ENCODE results near the gene VPS54. TPM values are rescaled to one million over a fixed set of nuclear protein-coding genes. Genes with fewer than 3 reads are reported as not detected.

The VPS54 gene
- total RNA-seq, 1 experiment from 2014 or later: 31.8 TPM

DNA sequence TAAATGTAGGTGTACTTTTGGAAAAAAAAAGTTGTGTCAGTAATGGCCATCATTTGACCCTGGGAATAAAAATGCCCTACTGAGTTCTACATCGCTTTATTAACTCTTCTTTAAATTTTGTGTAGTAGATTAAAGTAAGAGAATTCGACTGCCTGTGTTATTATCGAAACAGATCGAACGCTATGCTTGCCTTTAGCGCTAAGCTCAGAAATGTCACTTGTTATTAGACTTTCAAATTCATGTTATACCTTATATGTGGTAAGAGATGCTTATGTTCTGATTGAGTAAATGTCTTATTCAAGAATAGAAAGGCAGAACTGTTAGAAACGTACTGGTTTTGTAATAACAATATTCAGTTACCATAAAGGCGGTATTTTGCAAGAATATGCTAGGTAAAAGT is 176.1 kb downstream of the VPS54 start:
- in situ Hi-C loops (cut with HindIII; ENCODE audit: low pct_unique_long_range_greater_than_20kb, low sequenced_read_pairs): no loop called here
- DNase-seq (ENCODE audit: low read depth, low spot score): no peak

DNA sequence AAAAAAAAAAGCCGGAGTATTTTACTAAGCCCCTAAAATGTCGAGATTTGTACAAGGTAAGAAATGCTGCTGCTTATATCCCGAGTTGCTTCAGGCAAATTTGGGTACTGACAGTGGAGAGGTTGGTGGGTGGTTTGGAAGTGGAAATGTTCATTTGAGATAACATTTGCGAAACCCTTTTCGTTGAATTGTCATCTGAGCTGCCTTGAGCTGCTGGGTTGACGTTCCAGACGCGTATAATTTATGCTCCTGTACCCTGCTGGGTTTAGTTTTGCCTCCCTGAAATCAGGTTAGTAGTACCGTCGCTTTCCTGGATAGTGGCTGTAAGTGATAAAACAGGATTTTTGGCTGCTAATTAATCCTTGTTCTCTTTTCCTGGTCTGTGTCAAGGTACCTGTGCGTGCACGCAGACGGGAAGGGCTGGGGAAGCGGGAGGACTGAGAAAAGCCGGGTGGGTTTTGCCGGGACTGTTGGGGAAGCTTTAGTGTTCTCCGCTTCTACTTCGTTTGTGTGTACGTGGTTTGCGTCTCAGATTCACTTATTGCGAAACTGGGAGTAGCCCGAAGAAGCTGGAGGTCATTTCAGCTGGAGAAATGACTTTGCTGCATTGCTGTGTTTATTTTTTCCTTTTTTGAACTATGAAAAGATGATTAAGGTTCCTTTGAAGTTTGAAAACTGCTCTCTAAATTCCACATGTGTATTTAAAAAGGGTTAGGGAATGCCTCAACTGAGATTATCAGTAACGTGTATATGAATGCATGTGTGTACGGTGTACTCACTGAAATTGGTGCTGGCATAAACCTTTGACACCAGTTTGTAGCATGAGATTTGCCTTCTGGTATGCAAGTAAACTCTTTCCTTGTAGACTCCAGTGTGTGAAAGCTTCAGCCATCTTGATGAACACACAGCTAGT is 176.8 kb downstream of the VPS54 start:
- in situ Hi-C loops (cut with HindIII; ENCODE audit: low pct_unique_long_range_greater_than_20kb, low sequenced_read_pairs): no loop called here
- peak; percentile 55 for DNase-seq (ENCODE audit: low read depth, low spot score)

Small RNA genes within 50 kb of the gene (small RNA-seq; reads per million reads assigned to genes)
- gene RF01293: 0 reads per million in 2 experiments

Other genes with a start within 250 kb of the VPS54 start
- 86.1 and 91.6 TPM in 2 replicates for gene UGP2, start 177.5 kb downstream of the VPS54 start, total RNA-seq (2014; rRNA removed; shearing (Covaris generic))
- 8.9 and 9.4 TPM in 2 replicates for gene PELI1, start 125.0 kb upstream of the VPS54 start, total RNA-seq (2014; rRNA removed; shearing (Covaris generic))

Measured in SK-MEL-5 (cell line).